Measurements from ENCODE around the gene AIMP2. TPM values are rescaled to one million over a fixed set of nuclear protein-coding genes. Genes with fewer than 3 reads are reported as not detected.

The AIMP2 gene
- total and polyA plus RNA-seq, 12 donors, result 21.8 to 76.4 (median 53.8) TPM

- Histone ChIP-seq H3K36me3 (no peaks in the 10 kb centered on the region), H3K27ac (no peak overlapping the region), H3K4me1 (no peaks in the 10 kb centered on the region), H3K27me3 (no peaks in the 10 kb centered on the region), H3K4me3 (no peak overlapping the region), H3K9me3 (no peaks in the 10 kb centered on the region)
- no peak for TF ChIP-seq CTCF (IDR thresholded peaks at IDR 0.05)
- ATAC-seq, result no peak
- 74 to 75% methylated on average over 3 of the region's 3 CpGs for WGBS, 2 donors
- DNase-seq, result no peak
- intact Hi-C loops (cut with DNase I), result no loop called here
These were observed 62.3 kb downstream of the AIMP2 start for GRCh38 chr7:6071406-6071805.

Other genes with a start within 250 kb of the AIMP2 start
- gene RNF216, start 227.6 kb upstream of the AIMP2 start, total RNA-seq, result 10 to 100 TPM; 21.1 to 31.5 (median 26.3) TPM
- gene RNF216, start 227.6 kb upstream of the AIMP2 start, polyA plus RNA-seq, result 10 to 100 TPM; 12.8 to 13.5 TPM
- gene OCM, start 128.5 kb upstream of the AIMP2 start, total RNA-seq, result not detected
- not detected for gene OCM, start 128.5 kb upstream of the AIMP2 start, polyA plus RNA-seq
- gene CCZ1, start 110.5 kb upstream of the AIMP2 start, total RNA-seq, result 10 to 100 TPM; 36.7 to 73.4 (median 54.1) TPM
- gene CCZ1, start 110.5 kb upstream of the AIMP2 start, polyA plus RNA-seq, result 10 to 100 TPM; 38.3 to 47.1 TPM
- under 1 TPM in 2 of 10 donors, not detected in 8; 0.06 to 0.35 TPM for gene RSPH10B, start 38.6 kb upstream of the AIMP2 start, total RNA-seq
- gene RSPH10B, start 38.6 kb upstream of the AIMP2 start, polyA plus RNA-seq, result not detected
- gene PMS2, start 223 bp upstream of the AIMP2 start, total RNA-seq, result 1 to 10 TPM; 5.1 to 8.9 (median 6.7) TPM
- gene PMS2, start 223 bp upstream of the AIMP2 start, polyA plus RNA-seq, result 1 to 10 TPM; 2.9 to 3.0 TPM
- under 1 TPM in 3 of 10 donors, not detected in 7; 0.22 to 0.26 (median 0.25) TPM for gene ANKRD61, start 22.1 kb downstream of the AIMP2 start, total RNA-seq
- under 1 TPM in 1 of 2 donors, not detected in 1; 0.13 TPM for gene ANKRD61, start 22.1 kb downstream of the AIMP2 start, polyA plus RNA-seq
- gene EIF2AK1, start 49.9 kb downstream of the AIMP2 start, total RNA-seq, result 10 to 100 TPM; 48.9 to 67.9 (median 55.8) TPM
- 10 to 100 TPM; 26.0 to 26.2 TPM for gene EIF2AK1, start 49.9 kb downstream of the AIMP2 start, polyA plus RNA-seq
- 1 to 10 TPM; 3.9 to 6.4 (median 5.1) TPM for gene USP42, start 95.7 kb downstream of the AIMP2 start, total RNA-seq
- 1 to 10 TPM; 2.4 to 3.0 TPM for gene USP42, start 95.7 kb downstream of the AIMP2 start, polyA plus RNA-seq